SHP77 (cell line): ENCODE data around the gene DEGS2.
"Not testable (repeated sequence)": the region's sequence is repeated elsewhere in the genome, so short reads cannot be mapped to it uniquely, and the experiment has no call there.

ENCODE experiments used
- DNase-seq, 2 experiments: peaks; one replicate each; lab custom pipeline; 2025; lab: John Stamatoyannopoulos, UW

Gene DEGS2

DNA sequence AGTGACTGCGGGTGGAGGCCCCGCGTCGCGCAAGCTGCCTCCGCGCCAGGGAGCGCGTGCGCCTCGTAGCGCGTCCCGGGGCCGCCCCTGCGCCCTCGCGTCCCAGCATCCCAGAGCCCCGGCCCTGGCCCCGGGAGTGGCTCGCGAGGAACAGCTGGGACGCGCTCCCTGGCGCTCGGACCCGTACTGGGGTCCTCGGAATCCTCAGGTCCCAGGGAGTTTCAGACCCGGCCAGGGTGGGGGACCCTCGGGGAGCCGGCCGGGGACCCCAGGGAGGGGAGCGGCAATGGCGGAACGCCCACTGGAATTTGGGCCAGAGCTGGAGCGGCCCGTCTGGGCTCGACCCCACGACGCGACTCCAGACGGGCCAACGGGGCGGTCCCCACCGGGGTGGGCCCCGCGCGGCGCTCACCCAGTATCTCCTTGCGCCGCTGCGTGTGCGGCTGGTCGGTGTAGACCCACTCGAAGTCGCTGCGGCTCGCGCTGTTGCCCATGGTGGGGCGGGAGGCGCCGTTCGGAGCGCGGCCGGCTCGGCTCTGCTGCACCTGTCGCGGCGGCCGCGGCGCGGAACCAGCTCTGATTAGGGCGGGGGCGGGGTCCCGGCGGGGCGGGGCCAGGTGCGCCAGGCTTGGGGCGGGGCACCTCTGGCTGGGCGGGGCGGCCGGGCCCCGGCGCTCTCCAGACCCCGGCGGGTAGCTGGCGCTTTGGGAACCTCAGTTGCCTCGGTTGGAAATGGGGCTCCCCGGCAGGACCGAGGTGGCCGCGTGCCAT, at the start of gene DEGS2:
TSS of gene DEGS2 (minus strand) at position 552 of the 771 bp plus-strand sequence. CDS start at position 494, 58 bp downstream.
- DNase-seq, result no peak

DNA sequence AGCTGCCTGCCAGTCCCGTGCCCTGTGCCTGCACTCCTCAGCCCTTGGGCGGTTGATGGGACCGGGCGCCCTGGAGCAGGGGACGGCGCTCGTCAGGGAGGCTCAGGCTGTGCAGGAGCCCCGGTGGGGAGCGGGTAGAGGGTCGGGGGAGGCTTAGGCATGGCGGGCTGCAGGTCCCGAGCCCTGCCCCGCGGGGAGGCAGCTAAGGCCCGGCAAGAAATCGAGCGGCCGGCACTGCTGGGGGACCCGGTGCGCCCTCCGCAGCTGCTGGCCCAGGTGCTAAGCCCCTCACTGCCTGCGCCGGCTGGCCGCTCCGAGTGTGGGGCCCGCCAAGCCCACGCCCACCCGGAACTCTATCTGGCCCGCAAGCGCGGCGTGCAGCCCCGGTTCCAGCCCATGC, 48.7 kb upstream of the DEGS2 start:
- DNase-seq, result not testable (repeated sequence)

DNA sequence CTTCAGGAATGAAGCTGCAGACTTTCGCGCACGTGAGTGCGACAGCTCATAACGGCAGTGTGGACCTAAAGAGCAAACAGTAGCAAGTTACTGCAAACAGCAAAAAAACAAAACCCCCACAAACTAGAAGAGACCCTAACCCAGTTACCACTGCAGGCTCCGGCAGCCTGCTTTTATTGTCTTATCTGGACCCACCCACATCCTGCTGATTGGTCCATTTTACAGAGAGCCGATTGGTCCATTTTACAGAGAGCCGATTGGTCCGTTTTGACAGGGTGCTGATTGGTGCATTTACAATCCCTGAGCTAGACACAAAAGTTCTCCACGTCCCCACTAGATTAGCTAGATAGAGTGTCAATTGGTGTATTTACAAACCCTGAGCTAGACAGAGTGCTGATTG, 48.1 kb upstream of the DEGS2 start:
- not testable (repeated sequence) for DNase-seq

DNA sequence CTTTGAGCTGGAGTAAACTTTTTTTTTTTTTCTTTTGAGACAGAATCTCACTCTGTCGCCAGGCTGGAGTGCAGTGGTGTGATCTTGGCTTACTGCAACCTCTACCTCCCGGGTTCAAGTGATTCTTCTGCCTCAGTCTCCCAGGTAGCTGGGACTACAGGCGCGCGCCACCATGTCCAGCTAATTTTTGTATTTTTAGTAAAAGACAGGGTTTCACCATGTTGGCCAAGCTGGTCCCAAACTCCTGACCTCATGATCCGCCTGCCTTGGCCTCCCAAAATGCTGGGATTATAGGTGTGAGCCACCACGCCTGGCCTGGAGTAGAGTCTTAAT, 45.4 kb upstream of the DEGS2 start:
- not testable (repeated sequence) for DNase-seq

DNA sequence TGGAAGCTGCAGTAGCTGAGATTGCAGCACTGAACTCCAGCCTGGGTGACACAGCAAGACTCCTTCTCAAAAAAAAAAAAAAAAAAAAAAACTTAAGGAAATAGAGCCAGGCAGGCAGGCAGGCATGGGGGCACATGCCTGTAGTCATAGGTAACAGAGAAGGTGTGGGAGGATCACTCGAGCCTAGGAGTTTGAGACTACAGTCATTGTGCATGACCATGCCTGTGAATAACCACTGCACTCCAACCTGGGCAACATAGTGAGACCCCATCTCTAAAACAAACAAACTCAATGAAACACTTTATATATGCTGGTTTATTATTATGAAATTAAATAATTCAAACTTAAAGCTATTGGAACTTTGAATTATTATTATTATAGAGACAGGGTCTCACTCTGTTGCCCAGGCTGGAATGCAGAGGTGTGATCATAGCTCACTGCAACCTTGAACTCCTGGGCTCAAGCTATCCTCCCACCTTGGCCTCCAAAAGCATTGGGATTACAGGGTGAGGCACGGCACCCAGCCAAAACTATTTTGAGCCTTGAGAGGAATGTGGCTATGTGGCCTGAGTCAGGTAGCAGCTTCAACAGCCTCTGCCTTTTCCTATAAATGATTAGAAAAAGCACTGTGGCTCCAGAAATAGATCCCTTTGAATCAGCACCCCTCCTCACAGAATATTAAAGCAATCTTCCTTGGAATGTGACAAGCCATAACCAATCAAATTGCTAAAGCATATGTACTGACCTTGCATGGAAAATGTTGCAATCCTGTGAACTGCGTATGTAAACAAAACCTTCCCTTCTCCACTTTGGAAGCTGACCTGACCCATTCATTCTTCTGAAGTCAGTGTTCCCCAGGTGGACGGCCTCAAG, 44.8 kb upstream of the DEGS2 start:
- DNase-seq, result no peak

DNA sequence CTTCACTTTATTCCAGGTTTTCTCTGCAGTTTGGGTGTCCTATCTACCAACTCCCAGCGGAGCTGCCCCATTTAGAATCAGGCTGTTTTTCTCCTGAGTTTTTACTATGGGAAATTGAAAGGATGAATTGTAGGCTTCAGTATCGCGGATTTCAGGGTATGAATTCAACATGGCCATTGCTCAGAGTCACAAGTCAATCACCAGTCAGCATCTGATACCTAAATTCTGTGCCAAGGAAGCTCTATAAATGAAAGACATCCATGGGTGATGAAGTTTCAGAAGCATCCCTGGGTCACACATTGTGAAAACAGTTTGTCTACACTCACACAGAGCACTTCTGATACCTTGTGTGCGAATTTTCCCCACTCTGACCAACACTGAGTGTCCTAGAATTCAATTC, 43.7 kb upstream of the DEGS2 start:
- no peak for DNase-seq

DNA sequence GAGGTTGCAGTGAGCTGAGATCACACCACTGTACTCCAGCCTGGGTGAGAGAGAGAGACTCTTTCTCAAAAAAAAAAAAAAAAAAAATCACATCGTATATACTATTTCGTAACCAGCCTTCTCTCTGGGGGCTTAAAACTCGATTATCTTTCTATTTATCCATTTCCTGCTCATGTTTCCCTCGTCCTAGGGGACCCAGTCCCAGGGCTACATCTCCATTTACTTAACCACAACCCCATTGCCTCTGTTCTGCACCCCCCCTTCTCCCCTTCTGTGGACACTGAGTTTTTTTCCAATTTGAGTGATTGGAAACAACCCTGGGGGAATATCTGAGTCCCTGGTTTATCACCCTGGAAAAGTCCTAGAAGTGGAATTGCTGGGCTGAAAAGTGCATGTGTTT, 43.3 kb upstream of the DEGS2 start:
- no peak for DNase-seq

DNA sequence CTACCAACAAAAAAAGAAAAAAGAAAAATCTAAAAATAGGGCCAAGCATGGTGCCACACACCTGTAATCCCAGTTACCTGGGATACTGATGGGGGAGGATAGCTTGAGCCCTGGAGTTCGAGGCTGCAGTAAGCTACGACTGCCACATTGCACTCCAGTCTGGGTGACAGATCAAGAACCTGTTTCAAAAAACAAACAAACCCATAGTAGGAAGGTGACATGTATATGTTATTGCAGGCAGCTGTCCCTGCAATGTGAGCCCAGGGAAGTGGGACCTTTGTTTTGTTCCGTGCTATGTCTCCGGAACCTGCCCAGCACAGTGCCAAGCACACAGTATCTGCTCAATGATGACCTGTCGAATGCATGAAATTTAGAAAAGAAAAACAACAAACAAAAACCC, 42.3 kb upstream of the DEGS2 start:
- peak; percentile 4 to 16 for DNase-seq

DNA sequence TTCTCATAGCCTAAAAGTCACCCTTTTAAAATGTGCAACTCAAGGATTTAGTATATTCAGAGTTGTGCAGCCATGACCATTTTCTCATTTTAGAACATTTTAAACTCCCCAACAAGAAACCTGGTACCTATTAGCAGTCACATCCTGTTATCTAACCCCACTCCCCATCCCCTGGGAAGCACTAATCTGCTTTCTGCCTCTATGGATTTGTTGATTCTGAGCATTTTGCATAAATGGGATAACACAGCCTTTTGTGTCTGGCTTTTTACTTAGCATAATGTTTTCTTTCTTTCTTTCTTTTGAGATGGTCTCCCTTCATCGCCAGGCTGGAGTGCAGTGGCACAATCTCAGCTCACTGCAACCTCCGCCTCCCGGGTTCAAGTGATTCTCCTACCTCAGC, 40.9 kb upstream of the DEGS2 start:
- no peak for DNase-seq

DNA sequence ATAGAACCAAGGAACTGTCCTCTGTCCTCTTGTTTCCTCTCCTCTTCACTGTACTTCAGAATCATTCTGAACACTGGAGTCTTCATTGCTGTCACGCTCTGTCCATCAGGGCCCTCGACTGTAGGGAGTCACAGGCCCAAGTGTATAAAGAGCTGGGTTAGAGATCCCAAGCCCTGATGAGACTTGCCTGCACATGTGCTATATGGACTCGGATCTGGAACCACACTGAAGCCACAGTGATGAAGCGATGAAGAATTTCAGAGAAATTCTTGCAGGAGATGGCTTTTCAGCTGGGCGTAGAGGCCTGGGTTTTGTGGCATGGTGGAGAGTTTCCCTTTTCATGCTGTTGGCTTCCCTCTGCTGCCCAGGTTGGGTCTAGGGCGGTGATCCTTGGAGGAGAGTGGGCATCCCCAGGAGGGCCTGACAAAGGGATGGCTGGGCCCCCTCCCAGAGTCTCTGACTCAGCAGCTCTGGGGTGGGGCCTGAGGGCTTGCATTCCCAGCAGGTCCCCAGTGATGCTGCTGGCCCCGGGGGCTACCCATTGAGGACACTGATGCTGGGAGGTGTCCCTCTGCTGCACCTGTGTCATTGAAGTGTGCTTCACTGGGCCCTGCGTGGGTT, 39.9 kb upstream of the DEGS2 start:
- no peak for DNase-seq

DNA sequence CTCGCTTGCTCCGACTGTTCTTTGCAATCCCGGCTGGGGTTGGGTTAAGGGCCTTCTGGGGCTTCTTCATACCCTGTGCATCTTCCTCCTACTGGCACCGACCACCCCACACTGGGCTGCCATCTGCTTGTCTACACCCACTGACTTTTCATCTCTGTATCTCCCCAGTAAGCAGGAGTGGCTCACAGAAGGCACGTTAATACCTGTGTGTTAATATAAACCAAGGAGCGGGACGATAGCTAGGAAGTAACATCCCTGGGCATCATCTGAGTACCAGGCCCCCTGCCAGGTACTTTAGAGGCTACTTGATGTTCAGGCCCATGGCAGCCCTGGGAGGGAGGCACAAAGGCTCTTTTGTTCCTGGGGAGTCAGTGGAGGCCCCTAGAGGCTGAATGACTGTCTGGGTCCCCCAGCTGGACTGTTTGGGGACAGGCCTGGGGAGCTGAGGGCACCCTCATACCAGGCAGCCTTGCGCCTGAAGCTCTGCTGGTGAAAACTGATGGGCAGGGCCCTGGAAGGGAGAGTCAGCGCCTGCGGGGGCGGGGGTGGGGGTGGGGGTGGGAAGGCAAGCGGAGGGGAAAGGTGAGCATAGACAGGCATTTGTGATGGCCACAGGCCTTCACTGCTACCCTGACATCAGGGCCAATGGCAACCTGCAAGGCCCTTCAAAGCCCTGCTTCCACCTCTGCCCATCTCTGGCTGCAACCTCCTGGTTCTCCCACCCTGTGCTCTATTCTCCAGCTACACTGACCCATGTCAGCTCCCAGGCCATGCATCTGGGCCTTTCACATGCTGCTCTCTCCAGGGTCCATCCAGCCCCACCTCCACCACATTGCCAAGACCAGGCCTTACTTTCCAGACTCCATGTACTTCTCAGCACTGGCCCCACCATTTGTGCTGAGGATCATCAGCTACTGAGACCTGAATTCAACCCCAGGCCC, 34.2 kb upstream of the DEGS2 start:
- DNase-seq, result no peak

DNA sequence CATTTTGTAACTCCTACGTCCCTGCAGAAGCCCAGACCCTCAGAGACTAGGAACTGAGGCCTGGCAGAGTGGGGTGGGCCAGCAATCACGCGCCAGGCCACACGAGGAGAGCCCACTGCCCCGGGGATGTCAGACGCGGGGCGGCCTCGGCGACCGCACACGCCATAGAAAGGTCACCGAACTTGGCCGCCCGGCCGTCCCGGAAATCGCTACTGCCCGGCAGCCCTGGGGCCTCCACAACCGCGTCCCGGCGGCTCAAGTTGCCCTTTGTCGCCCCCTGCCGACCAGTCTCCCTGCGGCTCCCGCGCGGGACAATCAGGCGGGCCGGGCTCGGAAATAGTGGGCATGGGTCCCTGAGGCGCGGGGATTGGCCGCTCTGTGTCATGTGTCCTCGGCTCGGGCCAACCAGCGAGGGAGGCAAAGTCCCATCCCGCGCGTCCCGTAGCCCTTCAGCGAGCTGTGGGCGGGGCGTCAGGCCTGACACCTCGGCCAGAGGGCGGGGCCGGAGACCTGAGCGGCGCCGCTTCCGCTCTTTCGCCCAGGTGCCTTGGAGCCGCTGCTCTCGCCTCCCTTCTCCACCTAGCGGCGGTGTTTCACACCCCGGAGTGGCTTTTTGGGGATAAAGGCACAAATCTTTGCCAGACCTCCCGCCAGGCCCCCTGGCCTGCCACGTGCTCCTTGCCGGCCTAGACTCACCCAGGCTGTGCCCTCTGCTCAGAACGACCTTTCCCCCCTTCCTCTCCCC, 33.4 kb upstream of the DEGS2 start:
- DNase-seq, result peak; percentile 95 to 96

DNA sequence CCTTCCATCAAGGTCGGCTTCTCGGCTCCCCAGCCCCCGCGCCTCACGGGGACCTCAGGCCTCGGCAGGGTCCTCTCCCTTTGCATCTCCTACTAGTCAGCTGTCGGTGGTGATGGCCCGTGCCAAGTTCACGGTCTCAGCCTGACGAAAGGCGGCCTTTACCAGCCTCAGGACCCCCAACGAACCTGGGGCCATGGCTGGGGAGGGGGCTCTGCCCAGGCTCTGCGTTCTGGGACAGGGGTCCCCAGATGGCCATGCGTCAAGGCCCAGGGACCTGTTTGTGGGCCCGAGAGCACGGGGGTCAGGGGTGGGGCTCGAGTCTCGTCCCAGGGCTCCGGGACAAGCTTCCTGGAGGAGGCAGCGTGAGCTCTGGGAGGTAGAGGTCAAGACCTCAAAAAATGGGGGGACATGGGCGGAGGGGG, 32.8 kb upstream of the DEGS2 start:
- DNase-seq, result no peak

DNA sequence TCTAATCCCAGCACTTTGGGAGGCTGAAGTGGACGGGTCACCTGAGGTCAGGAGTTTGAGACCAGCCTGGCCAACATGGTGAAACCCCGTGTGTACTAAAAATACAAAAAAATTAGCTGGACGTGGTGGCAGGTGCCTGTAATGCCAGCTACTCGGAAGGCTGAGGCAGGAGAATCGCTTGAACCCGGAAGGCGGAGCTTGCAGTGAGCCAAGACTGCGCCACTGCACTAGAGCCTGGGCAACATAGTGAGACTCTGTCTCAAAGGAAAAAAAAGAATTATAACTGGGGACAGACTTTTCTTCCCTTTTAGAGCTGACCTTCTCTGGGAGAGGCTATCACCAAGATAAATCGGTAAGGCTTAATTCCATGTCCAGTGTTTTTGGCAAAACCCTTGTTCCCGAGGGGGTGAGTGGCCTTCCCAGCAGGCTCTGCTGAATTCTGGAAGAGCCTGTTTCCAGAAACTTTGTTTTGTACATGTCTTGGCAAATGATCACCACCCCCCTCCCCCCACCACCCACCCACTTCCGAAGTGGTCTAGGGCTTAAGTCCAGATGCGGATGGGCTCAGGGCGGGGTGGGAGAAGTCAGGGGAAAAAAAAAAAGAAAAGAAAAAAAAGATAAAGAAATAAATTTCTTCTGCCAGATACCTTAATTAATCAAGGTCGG, 32.3 kb upstream of the DEGS2 start:
- no peak for DNase-seq

DNA sequence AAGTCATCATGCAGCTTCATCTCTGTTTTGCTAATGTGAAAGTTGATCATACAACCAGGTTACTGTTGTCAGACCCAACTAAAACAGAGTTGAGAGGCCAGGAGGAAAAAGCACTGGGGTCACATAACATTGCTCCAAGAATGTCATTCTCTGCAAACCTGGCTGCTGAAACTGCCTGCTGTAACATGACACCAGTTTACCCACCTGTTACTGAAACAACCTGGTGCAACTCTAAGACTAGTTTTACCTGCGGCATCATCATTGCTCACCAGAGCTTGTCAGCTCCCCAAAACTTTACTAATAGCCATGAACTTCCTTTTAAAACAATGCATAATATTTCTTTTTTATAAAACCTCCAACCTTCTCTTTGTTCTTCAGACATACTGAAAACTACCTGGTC, 30.7 kb upstream of the DEGS2 start:
- DNase-seq, result no peak

DNA sequence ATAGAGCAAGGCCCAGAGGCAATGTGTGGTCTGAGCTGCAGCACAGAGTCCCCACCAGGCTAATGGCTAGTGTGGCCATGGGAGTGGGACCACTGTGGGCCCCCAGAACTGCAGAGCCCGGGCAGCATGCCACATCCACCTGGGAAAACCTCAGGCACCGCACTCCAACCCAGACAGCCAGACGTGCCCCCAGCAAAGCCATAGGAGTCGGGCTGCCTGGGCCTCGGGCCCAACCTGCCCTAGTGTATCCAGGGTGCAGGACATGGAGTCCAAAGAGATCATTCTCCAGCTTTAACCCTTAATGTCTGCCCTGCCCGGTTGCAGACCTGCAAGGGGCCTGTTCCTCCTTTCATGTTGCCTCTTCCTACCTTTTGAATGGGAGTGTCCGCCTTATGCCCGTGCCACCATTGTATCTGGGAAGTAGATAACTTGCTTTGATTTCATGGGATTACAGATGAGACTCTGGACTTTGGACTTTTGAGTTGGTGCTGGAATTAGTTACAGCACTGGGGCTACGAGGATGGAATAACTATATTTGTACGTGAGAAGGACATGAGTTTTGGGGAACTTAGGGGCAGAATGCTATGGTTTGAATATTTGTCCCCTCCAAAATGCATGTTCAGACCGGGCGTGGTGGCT, 29.1 kb upstream of the DEGS2 start:
- DNase-seq, result no peak

DNA sequence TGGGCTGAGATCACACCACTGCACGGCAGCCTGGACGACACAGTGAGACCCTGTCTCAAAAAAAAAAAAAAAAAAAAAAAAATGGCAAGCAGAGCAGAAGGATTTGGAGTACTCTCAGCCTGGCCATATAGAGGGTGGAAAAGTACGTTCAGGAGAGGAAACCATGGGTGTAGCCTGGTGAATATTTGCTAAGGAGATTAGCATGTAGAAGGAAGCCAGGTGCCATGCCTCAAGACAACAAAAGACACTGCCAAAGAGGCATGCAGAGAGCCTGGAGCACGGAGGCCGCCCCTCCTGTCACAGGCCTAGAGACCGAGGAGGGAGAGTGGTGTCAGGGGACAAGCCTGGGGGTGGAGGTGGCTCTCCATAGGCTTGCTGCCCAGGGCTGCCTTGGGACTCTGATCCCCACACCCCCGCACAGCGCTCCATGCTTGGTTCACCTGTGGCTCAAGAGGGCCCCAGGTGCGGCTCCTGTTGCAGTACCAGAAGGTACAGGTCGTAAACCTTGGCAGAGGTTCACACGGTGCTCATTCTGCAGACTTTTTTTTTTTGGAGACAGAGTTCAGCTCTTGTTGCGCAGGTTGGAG, 27.9 kb upstream of the DEGS2 start:
- DNase-seq, result no peak

DNA sequence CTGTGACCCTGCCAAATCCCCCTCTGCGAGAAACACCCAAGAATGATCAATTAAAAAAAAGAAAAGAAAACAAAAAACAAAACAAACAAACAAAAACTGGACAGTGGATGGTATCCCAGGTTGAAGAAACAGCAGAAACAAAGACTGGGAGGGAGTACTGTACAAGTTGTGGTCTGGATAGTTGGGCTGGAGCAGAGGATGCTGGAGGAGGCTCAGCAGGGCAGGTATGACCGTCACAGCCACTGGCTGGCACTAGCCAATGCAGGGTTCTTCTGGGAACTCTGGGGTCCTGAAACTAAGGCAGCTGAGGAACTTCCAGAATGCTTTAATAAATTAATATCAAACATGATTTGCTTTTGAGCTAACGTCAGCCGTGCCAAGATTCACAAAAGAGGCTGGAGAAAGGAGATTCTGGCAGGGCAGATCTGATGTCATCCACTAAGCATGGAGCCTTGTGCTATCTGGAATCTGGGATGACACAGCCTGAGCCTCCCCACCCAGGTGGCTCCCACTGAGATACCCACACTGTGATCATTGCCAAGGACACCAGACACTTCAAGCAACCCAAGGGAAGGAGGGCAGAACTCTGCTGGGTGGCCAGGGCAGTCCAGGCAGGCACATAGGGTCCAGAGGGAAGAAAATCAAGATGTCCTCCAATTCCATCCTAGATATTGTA, 22.6 kb upstream of the DEGS2 start:
- not testable (repeated sequence) for DNase-seq

DNA sequence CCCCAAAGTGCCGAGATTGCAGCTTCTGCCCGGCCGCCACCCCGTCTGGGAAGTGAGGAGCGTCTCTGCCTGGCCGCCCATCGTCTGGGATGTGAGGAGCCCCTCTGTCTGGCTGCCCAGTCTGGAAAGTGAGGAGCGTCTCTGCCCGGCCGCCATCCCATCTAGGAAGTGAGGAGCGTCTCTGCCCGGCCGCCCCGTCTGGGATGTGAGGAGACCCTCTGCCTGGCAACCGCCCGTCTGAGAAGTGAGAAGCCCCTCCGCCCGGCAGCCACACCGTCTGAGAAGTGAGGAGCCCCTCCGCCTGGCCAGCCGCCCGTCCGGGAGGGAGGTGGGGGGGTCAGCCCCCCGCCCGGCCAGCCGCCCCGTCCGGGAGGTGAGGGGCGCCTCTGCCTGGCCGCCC, 21.2 kb upstream of the DEGS2 start:
- DNase-seq, result not testable (repeated sequence)
